Measurements from ENCODE around the gene SSTR5.

The SSTR5 gene

GRCh38 chr16:1127101-1127500 is 54.6 kb downstream of the SSTR5 start:
- DNase-seq, result no peak

- no peak for DNase-seq
These were observed 55.6 kb downstream of the SSTR5 start for GRCh38 chr16:1127971-1128715.

- no peak for DNase-seq
These were observed 56.8 kb downstream of the SSTR5 start for GRCh38 chr16:1129106-1129960.

- DNase-seq, result no peak
These were observed 57.8 kb downstream of the SSTR5 start for GRCh38 chr16:1130382-1130781.
